Activated CD8-positive, alpha-beta memory T cell treated with anti-CD3 and anti-CD28 coated beads for 1 hour (primary cell): Measurements from ENCODE around the gene RBM33.

Experiments used
- DNase-seq, 2 donors: peaks; one replicate each; pipeline ENCODE4 v3.0.0-alpha.2; 2020; ENCODE audit warnings: low read depth in 1 of 2; ENCODE audit errors: extremely low read depth in 1 of 2

RBM33 gene

DNA sequence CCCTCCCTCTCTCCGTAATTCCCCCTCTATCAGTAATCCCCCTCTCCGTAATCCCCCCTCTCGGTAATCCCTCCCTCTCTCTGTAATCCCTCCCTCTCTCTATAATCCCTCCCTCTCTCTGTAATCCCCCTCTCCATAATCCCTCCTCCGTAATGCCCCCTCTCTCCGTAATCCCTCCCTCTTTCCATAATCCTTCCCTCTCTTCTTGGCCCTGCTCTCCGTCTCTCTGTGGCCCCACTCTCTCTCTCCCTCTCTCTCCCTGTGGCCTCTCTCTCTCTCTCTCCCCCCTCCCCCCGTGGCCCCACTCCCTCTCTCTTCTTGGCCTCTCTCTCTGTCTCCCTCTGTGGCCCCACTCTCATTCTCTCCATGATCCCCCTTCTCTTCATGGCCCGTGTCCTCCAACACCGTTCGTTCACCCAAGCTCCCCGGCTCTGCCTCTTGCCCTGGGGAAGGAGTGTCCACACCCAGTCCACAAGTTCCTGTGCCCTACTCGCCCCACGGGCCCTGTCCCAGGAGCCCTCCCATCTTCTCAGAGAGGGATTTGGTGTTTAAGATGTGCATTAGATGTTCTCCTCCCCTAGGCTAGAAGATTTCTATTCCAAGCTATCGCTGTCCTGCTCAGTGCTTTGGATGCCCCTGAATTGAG lies 148.0 kb downstream of the RBM33 start:
- no peak for DNase-seq

DNA sequence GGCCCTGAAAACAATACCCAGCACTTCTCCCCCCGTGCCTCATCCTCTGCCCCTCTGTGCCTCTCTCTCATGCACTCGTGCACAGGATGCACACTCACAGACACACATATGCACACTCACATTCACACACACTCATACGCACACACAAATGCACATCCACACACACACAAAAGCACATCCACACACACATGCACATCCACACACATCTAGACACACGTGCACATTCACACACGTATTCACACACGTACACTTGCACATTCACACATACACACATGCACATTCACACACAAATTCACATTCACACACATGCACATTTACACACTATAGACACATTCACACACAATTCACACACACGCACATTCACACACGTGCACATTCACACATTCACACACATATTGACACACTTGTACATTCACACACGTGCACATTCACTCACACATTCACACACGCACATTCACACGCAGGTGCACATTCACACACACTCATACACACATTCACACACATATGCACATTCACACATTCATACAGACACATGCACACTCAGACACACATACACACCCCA lies 148.6 kb downstream of the RBM33 start:
- DNase-seq: no peak

DNA sequence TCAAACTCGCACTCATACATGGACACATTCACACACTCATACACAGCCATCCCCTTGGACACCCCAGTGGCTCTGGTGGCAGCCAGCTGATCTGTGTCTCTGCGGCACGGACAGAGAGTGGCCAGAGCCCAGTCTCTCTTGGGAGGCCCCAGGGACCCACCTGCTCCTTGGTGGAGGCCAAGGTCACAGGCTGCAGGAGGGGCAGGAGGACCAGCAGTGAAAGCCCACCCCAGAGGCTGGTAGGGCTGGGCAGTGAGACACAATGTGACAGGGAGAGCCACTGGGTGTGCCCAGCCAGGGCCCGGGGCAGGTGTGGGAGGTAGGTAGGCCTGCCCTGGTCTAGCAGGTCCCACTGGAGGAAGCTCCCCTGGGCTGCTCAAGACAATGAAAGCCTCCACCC lies 149.3 kb downstream of the RBM33 start:
- DNase-seq: no peak

DNA sequence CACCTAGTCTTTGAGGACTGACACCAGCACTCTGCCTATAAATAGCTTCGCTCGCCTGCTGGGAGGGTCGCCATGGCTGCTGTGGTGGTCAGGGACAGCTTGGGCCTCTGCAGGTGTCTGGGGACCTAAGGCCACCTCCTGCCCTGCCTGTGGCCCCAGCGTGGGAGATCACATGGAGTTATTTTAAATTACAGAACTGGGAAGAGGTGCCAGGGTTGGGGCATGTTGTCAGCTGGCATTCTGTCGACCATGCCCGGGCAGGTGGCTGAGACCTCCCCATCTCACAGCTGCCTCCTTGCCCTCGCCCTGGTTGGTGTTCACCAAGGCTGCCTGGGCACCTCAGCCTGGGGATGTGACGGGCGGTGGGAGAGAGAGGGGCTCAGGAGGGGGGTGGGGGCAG lies 149.7 kb downstream of the RBM33 start:
- DNase-seq: no peak

DNA sequence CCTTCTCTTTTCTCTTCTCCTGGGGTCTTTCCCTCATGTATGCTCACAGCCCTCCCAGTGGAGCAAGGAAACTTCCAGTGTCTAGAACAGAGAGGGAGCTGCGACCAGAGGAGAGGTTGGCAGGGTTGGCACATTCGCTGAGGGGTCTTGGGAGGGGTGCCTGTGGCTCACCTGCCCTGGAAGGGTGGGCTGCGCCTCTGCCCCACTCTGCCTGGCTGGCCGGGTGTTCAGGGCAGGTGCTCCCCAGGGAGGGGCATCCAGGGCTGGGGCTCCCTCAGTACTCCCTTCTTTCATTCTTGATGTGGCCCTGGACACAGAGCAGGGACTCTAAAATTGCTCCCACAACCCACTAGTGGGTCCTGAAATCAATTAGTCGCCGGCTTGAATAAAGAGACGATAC lies 150.9 kb downstream of the RBM33 start:
- no peak for DNase-seq

DNA sequence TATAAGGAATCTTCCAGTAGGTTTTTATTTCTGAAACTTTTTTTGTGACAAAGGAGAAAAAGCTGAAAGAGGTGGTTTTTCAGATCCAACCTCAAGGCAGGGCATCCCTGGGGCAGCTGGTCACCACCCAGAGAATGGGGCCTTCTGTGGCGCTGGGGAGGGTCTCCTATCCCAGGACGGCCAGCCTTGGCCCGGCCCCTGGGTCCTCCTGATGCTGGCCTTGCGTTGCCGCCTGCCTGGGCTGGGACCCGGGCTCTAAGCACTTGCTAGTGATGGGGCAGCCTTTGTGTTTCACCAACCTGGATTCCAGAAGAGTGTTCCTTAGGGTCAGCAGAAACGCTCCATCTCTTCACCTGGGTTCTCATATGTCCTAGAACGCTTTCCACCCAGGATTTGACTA lies 151.5 kb downstream of the RBM33 start:
- no peak for DNase-seq

DNA sequence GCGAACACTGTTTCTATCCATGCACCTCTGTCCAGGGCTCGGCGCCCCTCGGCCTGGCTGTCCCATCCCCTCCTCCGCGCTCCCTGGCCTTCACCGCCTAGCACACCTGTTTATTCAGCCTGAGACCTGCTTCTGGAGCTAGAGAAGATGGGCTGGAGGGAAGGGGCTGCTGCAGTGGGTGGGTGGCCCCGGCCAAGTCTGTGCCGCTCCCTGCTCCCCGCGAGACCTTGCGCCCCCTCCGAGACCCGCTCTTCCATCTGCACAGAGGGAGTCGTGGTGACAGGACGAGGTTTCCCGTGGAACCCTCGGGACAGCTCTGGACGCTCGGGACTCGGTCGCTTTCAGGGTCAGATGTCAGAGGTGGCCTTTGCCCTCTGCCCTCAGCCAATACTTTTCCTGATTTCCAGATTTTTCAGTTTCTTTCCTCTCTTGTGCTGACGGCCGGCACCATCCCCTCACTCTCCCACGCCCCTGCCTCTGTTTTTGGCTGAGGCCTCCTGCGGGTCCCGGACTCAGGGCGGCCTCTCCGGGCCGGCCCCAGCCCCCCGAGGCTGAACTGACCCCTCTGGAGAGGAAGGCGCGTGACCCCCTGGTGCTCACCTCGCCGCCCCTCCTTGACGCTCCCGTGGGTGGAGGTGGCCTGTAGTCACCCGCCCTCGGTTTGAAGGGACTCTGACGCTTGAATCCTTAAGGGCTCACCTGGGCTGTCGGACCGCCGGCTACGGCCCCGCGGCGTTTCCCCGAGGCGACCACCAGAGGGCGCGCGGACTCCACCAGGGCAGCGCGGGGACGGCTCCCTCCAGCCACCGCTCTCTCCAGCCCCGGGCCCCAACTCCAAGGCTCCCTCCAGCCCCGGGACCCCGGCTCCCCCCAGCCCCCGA lies 152.2 kb downstream of the RBM33 start:
- DNase-seq: peak in 1 of 2 donors; percentile 57

DNA sequence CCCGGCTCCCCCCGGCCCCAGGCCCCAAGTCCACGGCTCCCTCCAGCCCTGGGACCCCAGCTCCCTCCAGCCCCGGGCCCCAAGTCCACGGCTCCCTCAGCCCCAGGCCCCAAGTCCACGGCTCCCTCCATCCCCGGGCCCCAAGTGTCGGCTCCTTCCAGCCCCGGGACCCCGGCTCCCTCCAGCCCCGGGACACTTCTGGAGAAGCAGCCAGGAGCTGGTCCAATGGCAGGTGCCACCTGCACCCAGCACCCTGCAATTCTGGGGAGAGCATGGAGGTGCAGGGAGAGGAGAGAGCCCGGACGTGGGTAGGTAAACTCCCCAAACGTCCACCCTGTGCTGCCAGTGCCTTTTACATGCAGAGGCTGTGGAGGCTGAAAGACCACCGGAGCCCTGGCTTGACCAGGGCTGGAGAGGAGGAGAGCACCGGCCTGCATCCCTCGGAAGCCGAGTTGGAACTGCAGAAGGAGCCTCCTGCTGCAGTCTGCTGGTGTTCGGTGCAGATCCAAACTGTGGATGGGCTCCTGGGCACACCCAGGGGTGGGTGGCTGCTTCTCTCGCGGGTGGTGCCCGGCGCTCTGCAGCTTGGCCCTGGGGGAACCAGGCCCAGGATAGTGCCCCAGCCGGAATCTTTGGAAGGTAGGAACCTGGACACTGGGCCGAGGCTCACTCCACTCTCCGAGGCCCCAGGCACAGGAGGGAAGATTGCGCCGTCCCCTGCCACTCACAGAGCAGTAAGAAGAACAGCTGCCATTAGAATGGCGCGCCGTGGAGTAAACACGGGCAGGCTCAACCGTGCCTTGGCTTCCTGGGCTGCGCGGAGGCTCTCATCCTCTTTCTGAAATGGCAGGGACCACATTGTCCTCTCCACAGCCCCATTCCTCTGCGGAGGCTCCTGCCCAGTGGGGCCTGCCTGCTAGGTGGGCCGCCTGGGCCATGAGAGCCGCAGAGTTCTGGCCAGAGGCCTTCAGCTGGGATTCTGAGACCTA lies 153.1 kb downstream of the RBM33 start:
- DNase-seq: no peak

DNA sequence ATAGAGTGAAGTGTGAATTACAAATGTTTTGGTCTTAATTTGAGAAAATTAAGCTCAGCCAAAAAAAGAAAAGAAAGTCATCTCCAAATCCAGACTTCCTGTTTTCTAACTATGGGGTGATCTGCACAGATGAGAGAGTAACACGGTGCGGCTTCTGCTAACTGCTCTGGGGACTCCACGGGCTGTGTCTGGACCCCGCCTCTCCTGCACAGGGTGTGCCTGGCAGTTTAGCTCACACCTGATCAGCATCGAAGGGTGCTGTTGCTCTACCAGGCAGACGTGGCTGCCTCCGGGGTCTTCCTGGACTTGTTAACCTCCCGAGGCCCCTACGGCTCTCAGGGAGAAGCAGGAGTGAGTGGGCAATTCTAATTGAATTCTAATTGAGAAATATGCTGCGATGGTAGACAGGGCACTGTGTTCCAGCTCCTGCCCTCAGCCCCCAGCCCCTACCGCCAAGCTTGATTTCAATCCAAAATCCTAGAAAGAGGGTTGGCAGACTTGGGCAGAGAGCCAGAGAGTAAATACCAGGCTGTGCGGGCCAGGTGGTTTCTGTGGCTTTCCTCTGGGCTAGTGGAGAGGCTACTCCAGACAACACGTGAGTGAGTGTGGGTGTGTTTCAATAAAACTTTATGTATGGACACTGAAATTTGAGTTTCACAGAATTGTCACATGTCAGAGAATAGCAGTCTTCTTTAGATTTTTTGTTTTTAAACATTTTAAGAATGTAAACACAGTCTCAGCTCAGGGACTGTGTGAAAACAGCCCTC lies 154.4 kb downstream of the RBM33 start:
- DNase-seq: no peak

DNA sequence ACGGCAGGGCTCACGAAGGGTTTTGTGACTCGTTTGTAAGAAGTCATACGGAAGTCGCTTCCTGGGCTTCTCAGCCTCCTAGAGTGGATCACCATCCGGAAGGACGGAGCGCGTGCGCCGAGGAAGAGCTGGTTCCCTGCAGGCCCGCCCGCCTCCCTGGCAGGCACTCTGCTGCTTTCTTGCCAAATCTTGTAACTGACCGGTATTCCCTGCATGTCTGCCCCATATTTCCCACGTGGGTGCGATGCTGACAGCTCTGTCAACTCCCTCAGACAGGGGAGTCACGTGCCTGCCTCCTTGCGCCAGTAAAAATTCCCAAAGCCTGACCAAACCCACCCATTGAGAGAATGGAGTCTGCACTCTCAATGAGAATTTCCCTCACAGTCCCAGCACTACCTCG lies 155.1 kb downstream of the RBM33 start:
- no peak for DNase-seq

DNA sequence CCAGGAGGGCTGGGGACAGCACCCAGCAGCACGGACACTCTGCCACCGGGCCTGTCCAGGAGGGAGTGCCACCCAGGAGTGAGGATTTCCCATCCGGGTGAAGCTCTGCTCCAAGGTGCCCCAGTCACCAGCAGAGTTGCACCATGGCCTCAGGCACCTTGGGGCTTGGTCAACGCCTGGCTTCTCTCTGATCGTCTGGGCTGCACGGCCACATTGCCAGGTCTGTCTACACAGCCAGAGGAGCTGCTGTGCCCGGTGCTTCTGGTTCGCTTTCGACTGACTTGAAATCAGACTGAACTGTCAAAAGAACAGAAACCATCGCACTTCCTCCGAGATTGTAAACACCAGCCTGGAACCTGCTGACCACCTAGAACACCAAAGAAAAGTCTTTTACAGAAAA lies 155.8 kb downstream of the RBM33 start:
- no peak for DNase-seq

DNA sequence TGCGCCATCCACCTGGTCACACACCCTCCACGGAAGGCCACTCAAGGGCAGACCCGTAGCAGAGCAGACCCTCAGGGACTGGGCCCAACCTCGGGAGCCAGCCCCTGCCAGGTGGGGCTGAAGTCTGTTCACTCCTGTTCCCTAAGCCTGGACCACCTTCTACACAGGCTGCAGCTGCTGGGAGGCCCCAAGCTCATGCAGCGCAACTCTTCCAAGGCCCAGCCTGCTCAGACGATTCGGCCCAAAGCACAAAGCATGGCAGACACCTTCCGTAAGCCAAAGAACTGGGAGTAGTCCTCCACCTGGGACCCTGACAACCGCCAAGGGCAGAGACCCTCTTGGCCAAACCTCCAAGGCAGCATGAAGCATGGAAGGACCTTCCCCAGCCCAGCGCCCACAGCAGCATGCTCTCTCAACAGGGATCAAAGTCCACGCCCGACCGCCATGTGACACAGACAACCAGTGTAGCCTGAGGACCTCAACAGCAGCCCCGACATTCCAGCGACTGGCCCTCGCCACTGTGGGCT lies 156.3 kb downstream of the RBM33 start:
- no peak for DNase-seq

DNA sequence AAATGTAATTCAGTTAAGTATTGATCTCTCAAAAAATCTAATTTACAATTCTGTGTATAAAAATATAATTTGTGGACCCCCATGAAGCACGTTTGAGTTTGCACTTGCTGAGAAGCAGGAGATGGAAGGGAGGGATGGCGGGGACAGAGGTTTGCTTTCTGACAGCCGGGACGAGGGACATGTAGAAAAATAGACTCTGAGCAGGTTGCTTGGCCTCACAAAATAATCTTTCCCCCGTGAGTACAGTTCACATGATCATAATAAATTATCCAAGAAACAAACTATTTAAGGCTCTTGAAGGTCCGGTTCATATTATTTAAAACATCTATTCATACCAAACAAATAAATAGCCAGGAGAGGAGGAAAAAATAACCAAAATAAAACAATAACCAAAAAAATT lies 157.8 kb downstream of the RBM33 start:
- no peak for DNase-seq

DNA sequence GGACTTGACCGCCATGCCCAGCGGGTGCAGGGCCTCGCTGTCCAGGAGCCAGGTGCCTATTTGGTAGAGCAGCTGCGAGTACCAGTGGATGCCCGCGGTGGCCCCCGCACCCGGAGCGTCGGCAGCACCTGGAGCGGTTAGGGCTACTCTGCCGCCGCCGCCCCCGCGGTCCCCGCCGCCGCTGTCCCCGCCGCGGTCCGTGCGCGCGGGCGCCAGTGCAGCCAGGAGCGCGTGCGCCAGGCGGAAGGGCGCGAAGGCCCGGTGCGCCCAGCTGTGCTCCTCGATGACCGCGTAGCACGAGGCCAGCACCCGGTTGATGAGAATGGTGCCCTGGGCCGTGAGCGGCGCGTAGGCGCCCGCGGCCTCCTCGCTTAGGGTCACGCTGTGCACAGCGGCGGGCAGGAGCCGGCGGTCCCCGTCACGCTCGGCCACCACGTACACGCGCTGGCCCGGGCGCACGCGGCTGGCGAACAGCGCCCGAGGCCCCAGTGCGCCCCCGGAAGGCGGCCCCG lies 158.5 kb downstream of the RBM33 start:
- DNase-seq: no peak

DNA sequence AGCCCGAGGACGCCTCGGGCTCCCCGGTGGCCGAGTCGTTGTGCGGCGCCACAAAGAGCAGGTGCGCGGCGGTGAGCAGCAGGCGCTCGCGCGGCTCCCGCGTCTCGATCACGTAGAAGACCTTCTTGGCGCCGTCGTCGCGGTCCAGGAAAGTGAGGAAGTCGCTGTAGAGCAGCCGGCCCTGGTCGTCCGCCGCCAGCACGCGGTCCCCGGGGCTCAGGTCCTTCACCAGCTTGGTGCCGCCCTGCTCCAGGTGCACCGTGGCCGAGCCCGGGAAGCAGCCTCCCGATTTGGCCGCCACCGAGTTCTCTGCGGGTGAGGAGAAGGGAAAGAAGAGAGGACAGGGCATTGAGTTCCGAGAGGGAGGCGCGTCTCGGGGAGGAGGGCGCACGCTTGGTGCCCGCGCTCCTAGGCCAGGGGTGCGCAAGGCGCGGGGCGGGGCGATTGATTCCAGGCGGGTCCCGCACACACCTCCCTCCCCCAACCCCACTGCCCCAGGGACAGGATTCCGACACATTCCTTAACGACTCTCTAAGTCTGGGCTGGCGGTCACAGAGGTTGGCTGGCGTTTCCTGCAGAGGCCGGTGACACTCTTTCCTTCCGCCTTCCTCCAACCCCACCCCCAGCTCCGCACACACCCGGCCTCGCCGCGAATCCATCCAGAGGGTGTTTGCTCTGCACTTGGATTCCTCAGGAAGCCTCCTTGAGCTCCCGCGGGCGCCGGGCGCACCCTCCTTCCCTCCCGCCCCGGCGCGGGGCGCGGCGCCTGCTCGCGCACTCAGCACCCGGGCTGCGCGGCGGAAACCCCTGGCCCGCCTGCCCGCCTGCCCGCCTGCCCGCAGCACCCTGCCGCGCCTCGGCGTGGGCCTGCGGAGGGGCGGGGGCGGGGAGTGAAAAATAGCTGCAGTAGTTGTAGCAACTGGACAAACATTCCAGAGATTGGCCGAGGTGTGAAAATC lies 159.2 kb downstream of the RBM33 start:
- no peak for DNase-seq

DNA sequence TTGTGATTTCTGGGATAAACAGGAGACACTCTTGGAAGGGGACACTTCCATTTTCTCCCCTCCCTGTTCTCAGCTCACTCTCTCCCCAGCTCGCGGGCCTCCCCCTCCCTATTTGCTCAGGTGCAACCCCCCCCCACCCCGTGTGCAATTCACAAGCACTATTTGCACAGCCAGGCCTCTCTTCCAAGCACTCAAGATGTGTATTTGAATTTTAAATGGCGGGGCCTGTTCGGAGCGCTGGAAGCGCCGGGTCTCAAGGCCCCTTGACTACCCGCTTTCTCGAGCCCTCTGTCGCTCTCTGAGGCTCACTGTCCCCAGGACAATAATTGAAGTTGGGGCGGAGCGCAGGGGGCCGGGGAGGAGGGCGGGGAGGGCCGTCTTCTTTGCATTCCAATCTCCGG lies 160.0 kb downstream of the RBM33 start:
- no peak for DNase-seq

DNA sequence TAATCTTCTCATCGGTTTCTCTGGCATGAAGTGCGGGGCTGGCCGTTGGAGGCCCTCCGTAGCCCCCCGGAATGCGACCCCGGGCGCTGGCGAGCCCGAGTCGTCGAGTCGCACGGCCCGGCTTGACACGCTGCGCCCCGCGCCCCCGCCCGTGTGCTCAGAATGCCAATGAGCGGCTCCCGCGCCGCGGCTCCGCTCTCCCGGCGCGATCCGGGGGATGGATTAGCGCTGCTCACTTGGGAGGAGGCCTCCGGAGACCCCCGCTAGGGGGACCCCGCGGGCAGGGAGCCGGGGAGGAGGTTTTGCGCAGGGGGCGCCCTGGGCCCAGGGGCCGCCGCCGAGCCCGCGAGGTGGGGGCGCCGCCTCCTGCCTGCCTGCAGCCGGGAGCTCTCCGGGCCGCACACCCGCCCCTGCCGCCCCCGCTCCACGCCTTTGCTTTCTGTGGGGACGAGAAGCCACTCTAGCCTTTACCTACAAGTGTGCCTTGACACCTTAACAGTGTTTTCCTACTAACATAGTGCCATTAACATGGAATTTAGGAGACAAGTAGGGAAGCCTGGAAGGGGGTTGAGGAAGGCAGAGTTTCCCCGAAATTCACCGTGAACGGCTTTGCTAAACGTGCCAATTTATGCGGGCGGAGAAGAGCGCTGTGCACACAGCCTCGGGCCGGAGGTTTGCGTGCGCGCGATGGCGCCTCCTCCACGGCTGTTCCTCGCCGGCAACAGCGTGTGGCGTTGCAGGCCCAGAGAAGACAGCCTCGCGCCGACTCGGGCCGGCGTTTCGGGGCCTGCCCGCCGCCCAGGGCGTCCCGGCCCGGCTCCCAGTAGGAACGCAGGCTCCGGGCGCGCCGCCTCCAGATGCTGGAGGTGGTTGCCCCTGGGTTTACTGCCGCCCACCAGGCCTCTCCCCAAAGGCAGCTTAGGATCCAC lies 160.7 kb downstream of the RBM33 start:
- DNase-seq: peak in 1 of 2 donors; percentile 22

DNA sequence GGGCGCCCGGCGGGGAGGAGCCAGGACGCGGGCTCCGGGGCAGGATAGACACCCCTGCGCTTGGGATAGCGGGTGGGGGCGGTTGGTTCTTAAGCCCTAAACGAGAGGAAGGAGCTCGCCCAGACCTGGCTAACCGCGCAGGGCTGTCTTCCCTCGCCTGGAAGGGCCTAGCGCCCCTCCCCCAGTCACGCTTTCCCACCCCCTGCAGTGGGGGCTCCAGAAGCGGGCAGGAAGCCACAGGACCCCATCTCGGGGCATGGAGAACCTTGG lies 161.3 kb downstream of the RBM33 start:
- DNase-seq: no peak
